Measurements from ENCODE around the gene MTRF1L.

Gene MTRF1L

GRCh38 chr6:152984513-152984872 is 18.0 kb downstream of the MTRF1L start:
- no peak for DNase-seq (ENCODE audit: low read depth, low spot score)
- H3K27me3 ChIP-seq (ENCODE audit: insufficient read depth, insufficient read length), result no peaks in the 10 kb centered on the region
- TF ChIP-seq YY1 (IDR thresholded peaks at IDR 0.05; ENCODE audit: insufficient read depth, insufficient read length), result no peak
- TF ChIP-seq ZNF274 (IDR thresholded peaks at IDR 0.05; ENCODE audit: low read depth, low read length), result no peak
- TF ChIP-seq SUZ12 (IDR thresholded peaks at IDR 0.05; ENCODE audit: extremely low read depth, insufficient read depth, insufficient read length), result no peak
- H3K4me3 ChIP-seq (ENCODE audit: insufficient read length, low read depth), result peak overlapping the region; percentile 81
- H3K9me3 ChIP-seq (ENCODE audit: insufficient read depth, low read length), result no peaks in the 10 kb centered on the region
- peaks cover 21% of the 10 kb centered on the region for H3K36me3 ChIP-seq (ENCODE audit: insufficient read depth, insufficient read length, low read length)
- H3K4me1 ChIP-seq (ENCODE audit: insufficient read depth, insufficient read length), result no peaks in the 10 kb centered on the region
- H3K9ac ChIP-seq (ENCODE audit: insufficient read length, low read depth), result peak overlapping the region; percentile 21

- TF ChIP-seq SUZ12 (IDR thresholded peaks at IDR 0.05; ENCODE audit: extremely low read depth, insufficient read depth, insufficient read length) (no peak), YY1 (IDR thresholded peaks at IDR 0.05; ENCODE audit: insufficient read depth, insufficient read length) (no peak), ZNF274 (IDR thresholded peaks at IDR 0.05; ENCODE audit: low read depth, low read length) (no peak)
- Histone ChIP-seq H3K9ac (ENCODE audit: insufficient read length, low read depth) (peak overlapping the region; percentile 89), H3K4me3 (ENCODE audit: insufficient read length, low read depth) (peak overlapping the region; percentile 81), H3K36me3 (ENCODE audit: insufficient read depth, insufficient read length, low read length) (peaks cover 21% of the 10 kb centered on the region), H3K27me3 (ENCODE audit: insufficient read depth, insufficient read length) (no peaks in the 10 kb centered on the region), H3K9me3 (ENCODE audit: insufficient read depth, low read length) (no peaks in the 10 kb centered on the region), H3K4me1 (ENCODE audit: insufficient read depth, insufficient read length) (no peaks in the 10 kb centered on the region)
- DNase-seq (ENCODE audit: low read depth, low spot score), result peak; percentile 84
Measured at GRCh38 chr6:152983637-152984512, 18.6 kb downstream of the MTRF1L start.

- TF ChIP-seq SUZ12 (IDR thresholded peaks at IDR 0.05; ENCODE audit: extremely low read depth, insufficient read depth, insufficient read length) (no peak), YY1 (IDR thresholded peaks at IDR 0.05; ENCODE audit: insufficient read depth, insufficient read length) (no peak), ZNF274 (IDR thresholded peaks at IDR 0.05; ENCODE audit: low read depth, low read length) (no peak)
- H3K4me3 ChIP-seq (ENCODE audit: insufficient read length, low read depth), result peak within 1 kb of the TSS; percentile 81
- no peaks in the 10 kb centered on the region for H3K4me1 ChIP-seq (ENCODE audit: insufficient read depth, insufficient read length)
- H3K36me3 ChIP-seq (ENCODE audit: insufficient read depth, insufficient read length, low read length), result peaks cover 26% of the 10 kb centered on the region
- H3K9ac ChIP-seq (ENCODE audit: insufficient read length, low read depth), result peak within 1 kb of the TSS; percentile 92
- H3K27me3 ChIP-seq (ENCODE audit: insufficient read depth, insufficient read length), result no peaks in the 10 kb centered on the region
- H3K9me3 ChIP-seq (ENCODE audit: insufficient read depth, low read length), result no peaks in the 10 kb centered on the region
- peak; percentile 90 for DNase-seq (ENCODE audit: low read depth, low spot score)
Measured at GRCh38 chr6:152982904-152983636, 19.4 kb downstream of the MTRF1L start, which contains the start of gene FBXO5. FBXO5 (minus strand) TSS chr6:152983041; CDS start chr6:152982959, 82 bp downstream.

GRCh38 chr6:152981989-152982903 is 20.3 kb downstream of the MTRF1L start:
- Histone ChIP-seq H3K9me3 (ENCODE audit: insufficient read depth, low read length) (no peaks in the 10 kb centered on the region), H3K27me3 (ENCODE audit: insufficient read depth, insufficient read length) (no peaks in the 10 kb centered on the region), H3K4me1 (ENCODE audit: insufficient read depth, insufficient read length) (no peaks in the 10 kb centered on the region), H3K9ac (ENCODE audit: insufficient read length, low read depth) (peak overlapping the region; percentile 92), H3K36me3 (ENCODE audit: insufficient read depth, insufficient read length, low read length) (peaks cover 33% of the 10 kb centered on the region), H3K4me3 (ENCODE audit: insufficient read length, low read depth) (peak overlapping the region; percentile 80)
- DNase-seq (ENCODE audit: low read depth, low spot score), result no peak
- no peak for TF ChIP-seq ZNF274 (IDR thresholded peaks at IDR 0.05; ENCODE audit: low read depth, low read length)
- TF ChIP-seq YY1 (IDR thresholded peaks at IDR 0.05; ENCODE audit: insufficient read depth, insufficient read length), result no peak
- no peak for TF ChIP-seq SUZ12 (IDR thresholded peaks at IDR 0.05; ENCODE audit: extremely low read depth, insufficient read depth, insufficient read length)

GRCh38 chr6:152981219-152981618 is 21.3 kb downstream of the MTRF1L start:
- peaks cover 39% of the 10 kb centered on the region for H3K36me3 ChIP-seq (ENCODE audit: insufficient read depth, insufficient read length, low read length)
- DNase-seq (ENCODE audit: low read depth, low spot score), result no peak
- H3K27me3 ChIP-seq (ENCODE audit: insufficient read depth, insufficient read length), result no peaks in the 10 kb centered on the region
- H3K4me1 ChIP-seq (ENCODE audit: insufficient read depth, insufficient read length), result no peaks in the 10 kb centered on the region
- no peak for TF ChIP-seq ZNF274 (IDR thresholded peaks at IDR 0.05; ENCODE audit: low read depth, low read length)
- TF ChIP-seq SUZ12 (IDR thresholded peaks at IDR 0.05; ENCODE audit: extremely low read depth, insufficient read depth, insufficient read length), result no peak
- no peak for TF ChIP-seq YY1 (IDR thresholded peaks at IDR 0.05; ENCODE audit: insufficient read depth, insufficient read length)
- H3K4me3 ChIP-seq (ENCODE audit: insufficient read length, low read depth), result peak overlapping the region; percentile 35
- peak overlapping the region; percentile 59 for H3K9ac ChIP-seq (ENCODE audit: insufficient read length, low read depth)
- H3K9me3 ChIP-seq (ENCODE audit: insufficient read depth, low read length), result no peaks in the 10 kb centered on the region

GRCh38 chr6:152980656-152981055 is 21.9 kb downstream of the MTRF1L start:
- Histone ChIP-seq H3K9me3 (ENCODE audit: insufficient read depth, low read length) (no peaks in the 10 kb centered on the region), H3K9ac (ENCODE audit: insufficient read length, low read depth) (no peak overlapping the region), H3K27me3 (ENCODE audit: insufficient read depth, insufficient read length) (no peaks in the 10 kb centered on the region), H3K4me1 (ENCODE audit: insufficient read depth, insufficient read length) (no peaks in the 10 kb centered on the region), H3K4me3 (ENCODE audit: insufficient read length, low read depth) (peak overlapping the region; percentile 29), H3K36me3 (ENCODE audit: insufficient read depth, insufficient read length, low read length) (peaks cover 37% of the 10 kb centered on the region)
- TF ChIP-seq SUZ12 (IDR thresholded peaks at IDR 0.05; ENCODE audit: extremely low read depth, insufficient read depth, insufficient read length) (no peak), YY1 (IDR thresholded peaks at IDR 0.05; ENCODE audit: insufficient read depth, insufficient read length) (no peak), ZNF274 (IDR thresholded peaks at IDR 0.05; ENCODE audit: low read depth, low read length) (no peak)
- no peak for DNase-seq (ENCODE audit: low read depth, low spot score)

Measured in NT2/D1 (cell line).